ENCODE measurements around the gene SANBR. TPM values are rescaled to one million over a fixed set of nuclear protein-coding genes. Genes with fewer than 3 reads are reported as not detected.

Gene SANBR
- total and polyA plus RNA-seq, 2 of the 4 experiments (the other 2 are of a cell fraction) = 3.3 to 3.8 TPM

DNA sequence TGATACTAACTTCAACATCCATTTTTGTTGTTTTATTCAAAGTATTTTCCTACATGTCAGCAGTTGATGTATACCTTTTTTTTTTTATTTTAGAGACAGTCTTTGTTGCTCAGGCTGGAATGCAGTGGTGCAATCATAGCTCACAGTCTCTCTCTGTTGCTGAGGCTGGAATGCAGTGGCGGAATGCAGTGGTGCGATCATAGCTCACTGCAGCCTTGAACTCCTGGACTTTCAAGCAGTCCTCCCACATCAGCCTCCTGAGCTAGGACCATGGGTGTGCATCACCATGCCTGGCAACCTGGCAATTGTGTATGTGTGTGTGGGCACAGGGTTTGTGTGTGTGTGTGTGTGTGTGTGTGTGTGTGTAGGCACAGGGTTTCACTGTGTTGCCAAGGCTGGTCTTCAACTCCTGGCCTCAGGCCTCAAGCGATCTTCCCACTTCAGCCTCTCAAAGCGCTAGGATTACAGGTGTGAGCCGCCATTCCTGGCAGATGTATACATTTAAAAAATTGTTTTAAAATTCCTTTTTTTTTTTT is 24.8 kb downstream of the SANBR start:
- Histone ChIP-seq H3K36me3 (ENCODE audit: control insufficient read depth, insufficient read depth, low read length) (peaks cover 13% of the 10 kb centered on the region), H3K4me3 (ENCODE audit: insufficient read depth, low read depth, low read length) (no peak overlapping the region), H2BK20ac (ENCODE audit: low read depth, low read length) (no peak overlapping the region), H3K4ac (ENCODE audit: low read depth, low read length) (no peak overlapping the region), H3K4me1 (ENCODE audit: control insufficient read depth, insufficient read depth, low read length) (no peaks in the 10 kb centered on the region), H3K27me3 (ENCODE audit: control insufficient read depth, insufficient read depth, low read length) (no peaks in the 10 kb centered on the region), H2BK120ac (ENCODE audit: low read depth, low read length) (no peak overlapping the region), H2BK15ac (ENCODE audit: low read depth, low read length) (no peak overlapping the region), H2AK5ac (ENCODE audit: low read depth, low read length) (no peak overlapping the region), H3K27ac (ENCODE audit: insufficient read depth, low read length) (no peak overlapping the region), H3K9me3 (ENCODE audit: control insufficient read depth, insufficient read depth, low read length) (no peaks in the 10 kb centered on the region), H4K5ac (ENCODE audit: low read depth, low read length) (no peak overlapping the region), H3K9ac (ENCODE audit: low read depth, low read length) (no peak overlapping the region), H3K23ac (ENCODE audit: low read depth, low read length) (no peak overlapping the region), H3K18ac (ENCODE audit: low read depth, low read length) (no peak overlapping the region), H3K56ac (ENCODE audit: extremely low read depth, insufficient read depth, low read length) (no peak overlapping the region), H3K4me2 (ENCODE audit: low read depth, low read length) (no peak overlapping the region), H2BK5ac (ENCODE audit: low read depth, low read length, poor library complexity, severe bottlenecking) (no peak overlapping the region), H3K79me1 (ENCODE audit: low read depth in 1 of 2, low read length in 2 of 2) (no peaks in the 10 kb centered on the region), H4K91ac (ENCODE audit: insufficient read depth, low read depth, low read length) (no peak overlapping the region), H4K8ac (ENCODE audit: low read depth in 2 of 2, low read length in 2 of 2) (no peak overlapping the region), H3K14ac (replicated peaks; ENCODE audit: low read depth, low read length) (no peak overlapping the region), H2AFZ (replicated peaks; ENCODE audit: low read length, poor library complexity) (no peak overlapping the region), H2AK9ac (replicated peaks; ENCODE audit: low read depth, low read length, poor library complexity) (no peak overlapping the region), H3K9me1 (ENCODE audit: insufficient read depth, low read length) (no peaks in the 10 kb centered on the region), H4K20me1 (ENCODE audit: insufficient read depth, low read length) (no peaks in the 10 kb centered on the region)
- no peak for TF ChIP-seq POLR2A (IDR thresholded peaks at IDR 0.05; ENCODE audit: low read depth, low read length)
- TF ChIP-seq MAZ (IDR thresholded peaks at IDR 0.05; ENCODE audit: borderline replicate concordance, low read depth, low read length) = no peak
- no peak for TF ChIP-seq FOS (IDR thresholded peaks at IDR 0.05; ENCODE audit: low read depth, low read length)
- TF ChIP-seq CEBPB (IDR thresholded peaks at IDR 0.05; ENCODE audit: low read depth, low read length) = peak; percentile 26; the same call in 1 of the 2 replicates
- BruUV-seq (replicated peaks) = no TSS peak
- ChIA-PET CTCF (interaction anchor here (0.6 kb wide), 1 partner anchor 37 kb away, joined by 8 read pairs; no protein-coding TSS in a partner anchor), POLR2A (ENCODE audit: unreplicated experiment) (no interaction called here)
- DNase-seq (peak; percentile 35), ATAC-seq (ENCODE audit: low read depth) (peak; percentile 76)
- WGBS, 2 experiments (ENCODE audit: extremely low coverage in 2 of 2, insufficient read length in 1 of 2) = no CpG with 5 or more reads among the region's 5 CpGs
- dilution Hi-C loops (cut with HindIII; ENCODE audit: low sequenced_read_pairs, unreplicated experiment) (no loop called here), intact Hi-C loops (cut with micrococcal nuclease) (no loop called here), in situ Hi-C loops (cut with MboI; ENCODE audit: low sequenced_read_pairs) (no loop called here)
